Measurements from ENCODE around the gene ABCC1.
"Not testable (repeated sequence)": the region's sequence is repeated elsewhere in the genome, so short reads cannot be mapped to it uniquely, and the experiment has no call there.

ABCC1 gene

DNA sequence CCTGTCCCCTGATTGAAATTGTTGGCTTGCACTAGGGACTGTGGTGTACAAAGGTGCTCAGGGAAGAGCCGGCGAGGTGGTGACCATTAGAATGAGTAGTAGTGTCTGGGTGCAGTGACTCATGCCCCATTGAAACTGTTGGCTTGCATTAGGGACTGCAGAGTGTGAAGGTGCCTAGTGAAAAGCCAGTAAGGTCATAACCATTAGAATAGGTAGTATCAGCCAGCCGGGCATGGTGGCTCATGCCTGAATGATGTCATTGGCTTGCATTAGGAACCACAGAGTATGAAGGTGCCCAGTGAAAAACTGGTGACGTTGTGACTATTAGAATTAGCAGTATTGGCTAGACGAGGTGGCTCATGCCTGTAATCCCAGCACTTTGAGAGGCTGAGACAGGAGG lies 195.0 kb downstream of the ABCC1 start:
- no peak overlapping the region for H3K4me3 ChIP-seq (ENCODE audit: low read length)
- H3K4me1 ChIP-seq (ENCODE audit: low read length), result peaks cover 9% of the 10 kb centered on the region; the same call in 1 of the 2 replicates
- H3K27me3 ChIP-seq (ENCODE audit: low read depth, low read length), result no peaks in the 10 kb centered on the region
- TF ChIP-seq CTCF (IDR thresholded peaks at IDR 0.05; ENCODE audit: low read depth, low read length), result no peak
- no peak for TF ChIP-seq EZH2phosphoT487 (IDR thresholded peaks at IDR 0.05; ENCODE audit: low read depth)
- H3K9ac ChIP-seq (ENCODE audit: low read length), result no peak overlapping the region
- no peak overlapping the region for H3K4me2 ChIP-seq (ENCODE audit: low read length)
- no peaks in the 10 kb centered on the region for H3K79me2 ChIP-seq (ENCODE audit: low read length)
- H2AFZ ChIP-seq (ENCODE audit: low read depth, low read length), result no peak overlapping the region
- H3K36me3 ChIP-seq (replicated peaks; ENCODE audit: low read depth, low read length), result peaks cover 33% of the 10 kb centered on the region
- H4K20me1 ChIP-seq (ENCODE audit: insufficient read depth, low read length), result peaks cover 2% of the 10 kb centered on the region; the same call in 1 of the 2 replicates
- H3K9me3 ChIP-seq (ENCODE audit: insufficient read depth, low read length), result no peaks in the 10 kb centered on the region
- H3K27ac ChIP-seq (ENCODE audit: low read length), result no peak overlapping the region

DNA sequence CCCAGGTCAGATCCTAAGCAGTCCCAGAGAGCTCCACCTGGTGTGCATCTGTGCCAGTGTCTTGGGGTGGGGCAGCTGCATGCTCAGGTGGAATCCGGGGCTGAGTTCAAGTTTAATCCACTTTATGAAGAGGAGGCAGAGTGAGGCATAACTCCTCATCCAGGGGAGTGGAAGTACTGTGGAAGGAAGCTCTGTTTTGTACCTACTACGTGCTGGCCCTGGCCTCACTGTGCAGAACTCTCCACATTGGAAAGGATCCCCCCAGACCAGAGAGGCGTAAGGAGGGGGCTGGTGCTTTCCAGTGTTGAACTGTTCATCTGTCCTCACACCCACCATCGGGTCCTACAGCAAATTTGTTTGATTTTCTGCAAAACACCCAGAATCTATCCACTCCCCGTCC lies 195.9 kb downstream of the ABCC1 start:
- Histone ChIP-seq H3K27ac (ENCODE audit: low read length) (no peak overlapping the region), H4K20me1 (ENCODE audit: insufficient read depth, low read length) (peaks cover 2% of the 10 kb centered on the region; the same call in 1 of the 2 replicates), H3K4me3 (ENCODE audit: low read length) (no peak overlapping the region), H3K36me3 (replicated peaks; ENCODE audit: low read depth, low read length) (peaks cover 29% of the 10 kb centered on the region), H3K27me3 (ENCODE audit: low read depth, low read length) (no peaks in the 10 kb centered on the region), H3K79me2 (ENCODE audit: low read length) (no peaks in the 10 kb centered on the region), H3K9ac (ENCODE audit: low read length) (no peak overlapping the region), H3K4me2 (ENCODE audit: low read length) (no peak overlapping the region), H2AFZ (ENCODE audit: low read depth, low read length) (no peak overlapping the region), H3K4me1 (ENCODE audit: low read length) (peaks cover 9% of the 10 kb centered on the region; the same call in 1 of the 2 replicates), H3K9me3 (ENCODE audit: insufficient read depth, low read length) (no peaks in the 10 kb centered on the region)
- TF ChIP-seq EZH2phosphoT487 (IDR thresholded peaks at IDR 0.05; ENCODE audit: low read depth), result no peak

GRCh38 chr16:16146380-16147315 lies 197.2 kb downstream of the ABCC1 start:
- TF ChIP-seq EZH2phosphoT487 (IDR thresholded peaks at IDR 0.05; ENCODE audit: low read depth), result no peak
- no peak for TF ChIP-seq CTCF (IDR thresholded peaks at IDR 0.05; ENCODE audit: low read depth, low read length)
- H2AFZ ChIP-seq (ENCODE audit: low read depth, low read length), result no peak overlapping the region
- no peak overlapping the region for H3K27ac ChIP-seq (ENCODE audit: low read length)
- no peak overlapping the region for H3K4me3 ChIP-seq (ENCODE audit: low read length)
- no peaks in the 10 kb centered on the region for H3K9me3 ChIP-seq (ENCODE audit: insufficient read depth, low read length)
- no peaks in the 10 kb centered on the region for H3K27me3 ChIP-seq (ENCODE audit: low read depth, low read length)
- H3K4me2 ChIP-seq (ENCODE audit: low read length), result no peak overlapping the region
- H3K79me2 ChIP-seq (ENCODE audit: low read length), result no peaks in the 10 kb centered on the region
- peaks cover 9% of the 10 kb centered on the region; the same call in 1 of the 2 replicates for H3K4me1 ChIP-seq (ENCODE audit: low read length)
- H3K9ac ChIP-seq (ENCODE audit: low read length), result no peak overlapping the region
- H4K20me1 ChIP-seq (ENCODE audit: insufficient read depth, low read length), result peaks cover 2% of the 10 kb centered on the region; the same call in 1 of the 2 replicates
- peaks cover 21% of the 10 kb centered on the region for H3K36me3 ChIP-seq (replicated peaks; ENCODE audit: low read depth, low read length)

GRCh38 chr16:16147316-16147999 lies 198.0 kb downstream of the ABCC1 start:
- Histone ChIP-seq H3K9me3 (ENCODE audit: insufficient read depth, low read length) (no peaks in the 10 kb centered on the region), H3K27ac (ENCODE audit: low read length) (no peak overlapping the region), H3K4me1 (ENCODE audit: low read length) (peaks cover 9% of the 10 kb centered on the region; the same call in 1 of the 2 replicates), H3K36me3 (replicated peaks; ENCODE audit: low read depth, low read length) (peaks cover 16% of the 10 kb centered on the region), H3K4me2 (ENCODE audit: low read length) (no peak overlapping the region), H2AFZ (ENCODE audit: low read depth, low read length) (no peak overlapping the region), H3K4me3 (ENCODE audit: low read length) (no peak overlapping the region), H4K20me1 (ENCODE audit: insufficient read depth, low read length) (peaks cover 2% of the 10 kb centered on the region; the same call in 1 of the 2 replicates), H3K9ac (ENCODE audit: low read length) (no peak overlapping the region), H3K27me3 (ENCODE audit: low read depth, low read length) (no peaks in the 10 kb centered on the region), H3K79me2 (ENCODE audit: low read length) (no peaks in the 10 kb centered on the region)
- no peak for TF ChIP-seq EZH2phosphoT487 (IDR thresholded peaks at IDR 0.05; ENCODE audit: low read depth)
- TF ChIP-seq CTCF (IDR thresholded peaks at IDR 0.05; ENCODE audit: low read depth, low read length), result no peak

DNA sequence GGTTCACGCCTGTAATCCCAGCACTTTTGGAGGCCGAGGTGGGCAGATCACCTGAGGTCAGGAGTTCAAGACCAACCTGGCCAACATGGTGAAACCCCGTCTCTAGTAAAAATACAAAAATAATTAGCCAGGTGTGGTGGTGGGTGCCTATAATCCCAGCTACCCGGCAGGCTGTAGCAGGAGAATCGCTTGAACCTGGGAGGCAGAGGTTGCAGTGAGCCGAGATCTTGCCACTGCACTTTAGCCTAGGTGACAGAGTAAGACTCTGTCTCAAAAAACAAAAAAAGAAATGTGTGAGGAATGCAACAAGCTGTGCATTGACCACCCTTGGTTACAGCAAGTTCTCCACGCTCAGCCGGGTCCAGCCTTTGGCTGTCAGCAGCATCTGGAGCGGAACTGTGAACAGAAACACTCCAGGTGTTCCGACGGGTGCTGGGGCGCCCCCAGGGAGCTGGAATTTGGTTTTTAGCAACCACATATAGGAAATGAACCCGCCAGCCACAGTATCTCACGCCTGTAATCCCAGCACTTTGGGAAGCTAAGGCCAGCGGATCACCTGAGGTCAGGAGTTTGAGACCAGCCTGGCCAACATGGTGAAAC lies 198.7 kb downstream of the ABCC1 start:
- not testable (repeated sequence) for H3K27me3 ChIP-seq (ENCODE audit: low read depth, low read length); H3K27ac ChIP-seq (ENCODE audit: low read length); H3K79me2 ChIP-seq (ENCODE audit: low read length); H3K9ac ChIP-seq (ENCODE audit: low read length); H2AFZ ChIP-seq (ENCODE audit: low read depth, low read length); H3K4me1 ChIP-seq (ENCODE audit: low read length); H4K20me1 ChIP-seq (ENCODE audit: insufficient read depth, low read length); H3K9me3 ChIP-seq (ENCODE audit: insufficient read depth, low read length); H3K4me2 ChIP-seq (ENCODE audit: low read length); H3K4me3 ChIP-seq (ENCODE audit: low read length)
- H3K36me3 ChIP-seq (replicated peaks; ENCODE audit: low read depth, low read length), result peaks cover 13% of the 10 kb centered on the region
